Measurements from ENCODE around the gene FOXP4. TPM values are rescaled to one million over a fixed set of nuclear protein-coding genes. Genes with fewer than 3 reads are reported as not detected.

FOXP4 gene
- total and polyA plus RNA-seq, 2 experiments from 2014 or later = 1.1 to 3.9 TPM

GRCh38 chr6:41642960-41643898, 97.0 kb downstream of the FOXP4 start:
- Histone ChIP-seq H3K27ac (no peak overlapping the region), H3K4me2 (ENCODE audit: unreplicated experiment) (no peak overlapping the region), H3K4me3 (no peak overlapping the region), H3K79me2 (ENCODE audit: insufficient read depth) (no peaks in the 10 kb centered on the region), H4K20me1 (ENCODE audit: insufficient read depth) (no peaks in the 10 kb centered on the region), H2AFZ (no peak overlapping the region), H3K9me3 (ENCODE audit: low read depth) (no peaks in the 10 kb centered on the region), H3K4me1 (ENCODE audit: insufficient read depth) (no peaks in the 10 kb centered on the region), H3K36me3 (ENCODE audit: low read depth) (no peaks in the 10 kb centered on the region), H3K27me3 (replicated peaks; ENCODE audit: insufficient read depth) (peaks cover 44% of the 10 kb centered on the region), H3F3A (ENCODE audit: insufficient read depth) (no peaks in the 10 kb centered on the region), H3K9ac (no peak overlapping the region), H3K9me2 (ENCODE audit: insufficient read depth) (no peaks in the 10 kb centered on the region)
- in situ Hi-C loops (cut with MboI) = no loop called here
- TF ChIP-seq EZH2phosphoT487 (IDR thresholded peaks at IDR 0.05; ENCODE audit: insufficient read depth, low read depth) (no peak), EZH2 (IDR thresholded peaks at IDR 0.05; ENCODE audit: insufficient read depth, poor library complexity, severe bottlenecking) (no peak)
- DNase-seq = no peak
- WGBS, 2 experiments (ENCODE audit: low coverage in 1 of 2, low lambda C conversion rate in 2 of 2, missing lambda C conversion rate in 2 of 2) = 64 to 70% methylated on average over 10 of the region's 10 CpGs

GRCh38 chr6:41643899-41644269, 97.7 kb downstream of the FOXP4 start:
- Histone ChIP-seq H3F3A (ENCODE audit: insufficient read depth) (no peaks in the 10 kb centered on the region), H2AFZ (no peak overlapping the region), H3K9me2 (ENCODE audit: insufficient read depth) (no peaks in the 10 kb centered on the region), H3K4me1 (ENCODE audit: insufficient read depth) (no peaks in the 10 kb centered on the region), H3K9ac (no peak overlapping the region), H3K36me3 (ENCODE audit: low read depth) (no peaks in the 10 kb centered on the region), H3K9me3 (ENCODE audit: low read depth) (no peaks in the 10 kb centered on the region), H4K20me1 (ENCODE audit: insufficient read depth) (no peaks in the 10 kb centered on the region), H3K79me2 (ENCODE audit: insufficient read depth) (no peaks in the 10 kb centered on the region), H3K27me3 (replicated peaks; ENCODE audit: insufficient read depth) (peaks cover 40% of the 10 kb centered on the region), H3K4me2 (ENCODE audit: unreplicated experiment) (no peak overlapping the region), H3K4me3 (no peak overlapping the region), H3K27ac (no peak overlapping the region)
- WGBS, 2 experiments (ENCODE audit: low coverage in 1 of 2, low lambda C conversion rate in 2 of 2, missing lambda C conversion rate in 2 of 2) = 44 to 45% methylated on average over 4 of the region's 4 CpGs
- no peak for DNase-seq
- in situ Hi-C loops (cut with MboI) = no loop called here
- TF ChIP-seq EZH2phosphoT487 (IDR thresholded peaks at IDR 0.05; ENCODE audit: insufficient read depth, low read depth) (no peak), EZH2 (IDR thresholded peaks at IDR 0.05; ENCODE audit: insufficient read depth, poor library complexity, severe bottlenecking) (no peak)

- 53 to 55% methylated on average over 4 of the region's 4 CpGs for WGBS, 2 experiments (ENCODE audit: low coverage in 1 of 2, low lambda C conversion rate in 2 of 2, missing lambda C conversion rate in 2 of 2)
- in situ Hi-C loops (cut with MboI) = no loop called here
- Histone ChIP-seq H3K4me3 (no peak overlapping the region), H3K36me3 (ENCODE audit: low read depth) (no peaks in the 10 kb centered on the region), H3K79me2 (ENCODE audit: insufficient read depth) (no peaks in the 10 kb centered on the region), H3F3A (ENCODE audit: insufficient read depth) (no peaks in the 10 kb centered on the region), H3K9me3 (ENCODE audit: low read depth) (no peaks in the 10 kb centered on the region), H4K20me1 (ENCODE audit: insufficient read depth) (no peaks in the 10 kb centered on the region), H3K27me3 (replicated peaks; ENCODE audit: insufficient read depth) (peaks cover 35% of the 10 kb centered on the region), H3K9me2 (ENCODE audit: insufficient read depth) (no peaks in the 10 kb centered on the region), H3K9ac (no peak overlapping the region), H3K27ac (no peak overlapping the region), H2AFZ (no peak overlapping the region), H3K4me2 (ENCODE audit: unreplicated experiment) (no peak overlapping the region), H3K4me1 (ENCODE audit: insufficient read depth) (no peaks in the 10 kb centered on the region)
- no peak for DNase-seq
- TF ChIP-seq EZH2 (IDR thresholded peaks at IDR 0.05; ENCODE audit: insufficient read depth, poor library complexity, severe bottlenecking) (no peak), EZH2phosphoT487 (IDR thresholded peaks at IDR 0.05; ENCODE audit: insufficient read depth, low read depth) (no peak)
Observed at GRCh38 chr6:41644297-41644879, 98.2 kb downstream of the FOXP4 start.

- no peaks in the 10 kb centered on the region for H3K4me1 ChIP-seq (ENCODE audit: insufficient read depth)
- no peak overlapping the region for H3K4me3 ChIP-seq
- no peak overlapping the region for H2AFZ ChIP-seq
- no peak overlapping the region for H3K9ac ChIP-seq
- TF ChIP-seq EZH2phosphoT487 (IDR thresholded peaks at IDR 0.05; ENCODE audit: insufficient read depth, low read depth) (no peak), EZH2 (IDR thresholded peaks at IDR 0.05; ENCODE audit: insufficient read depth, poor library complexity, severe bottlenecking) (no peak)
- no peaks in the 10 kb centered on the region for H3K79me2 ChIP-seq (ENCODE audit: insufficient read depth)
- H3K9me3 ChIP-seq (ENCODE audit: low read depth) = no peaks in the 10 kb centered on the region
- no peaks in the 10 kb centered on the region for H4K20me1 ChIP-seq (ENCODE audit: insufficient read depth)
- peaks cover 28% of the 10 kb centered on the region for H3K27me3 ChIP-seq (replicated peaks; ENCODE audit: insufficient read depth)
- 74 to 75% methylated on average over 12 of the region's 12 CpGs for WGBS, 2 experiments (ENCODE audit: low coverage in 1 of 2, low lambda C conversion rate in 2 of 2, missing lambda C conversion rate in 2 of 2)
- H3K9me2 ChIP-seq (ENCODE audit: insufficient read depth) = no peaks in the 10 kb centered on the region
- no peak overlapping the region for H3K4me2 ChIP-seq (ENCODE audit: unreplicated experiment)
- in situ Hi-C loops (cut with MboI) = no loop called here
- no peaks in the 10 kb centered on the region for H3K36me3 ChIP-seq (ENCODE audit: low read depth)
- H3K27ac ChIP-seq = no peak overlapping the region
- DNase-seq = no peak
- H3F3A ChIP-seq (ENCODE audit: insufficient read depth) = no peaks in the 10 kb centered on the region
Observed at GRCh38 chr6:41645007-41645618, 98.9 kb downstream of the FOXP4 start.
